Measurements from ENCODE around the gene NECAP2.
"Not testable (repeated sequence)": the region's sequence is repeated elsewhere in the genome, so short reads cannot be mapped to it uniquely, and the experiment has no call there.

DNA sequence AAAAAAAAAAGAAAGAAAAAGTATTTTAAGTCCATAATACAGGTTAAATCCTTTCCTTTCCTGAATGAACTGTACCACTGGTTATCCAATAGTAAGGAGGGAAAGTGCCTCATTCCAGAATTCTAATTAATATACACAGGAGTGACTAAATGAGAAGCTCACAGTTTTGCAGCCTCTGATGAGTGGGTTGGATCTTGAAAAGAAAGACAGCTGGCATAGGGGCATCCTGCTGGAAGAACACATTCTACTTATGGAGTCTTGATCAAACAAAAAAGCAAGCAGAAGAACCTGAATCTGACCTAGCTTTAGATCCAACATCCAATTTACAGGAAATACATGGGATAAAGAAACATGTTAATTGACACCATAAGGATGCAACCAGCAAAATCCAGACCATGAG lies 46.5 kb downstream of the NECAP2 start:
- TF ChIP-seq TAF1 (conservative IDR thresholded peaks at IDR 0.05); EGR1 (IDR thresholded peaks at IDR 0.05; ENCODE audit: low read depth in 2 of 2); RAD21 (IDR thresholded peaks at IDR 0.05); RXRA (IDR thresholded peaks at IDR 0.05); YY1 (IDR thresholded peaks at IDR 0.05); NR2F2 (IDR thresholded peaks at IDR 0.05); SP1 (IDR thresholded peaks at IDR 0.05); GABPA (IDR thresholded peaks at IDR 0.05 in 1 of 2, conservative IDR thresholded peaks at IDR 0.05 in 1 of 2); FOXA1 (IDR thresholded peaks at IDR 0.05): not testable (repeated sequence)
- TF ChIP-seq, protein P1, sequence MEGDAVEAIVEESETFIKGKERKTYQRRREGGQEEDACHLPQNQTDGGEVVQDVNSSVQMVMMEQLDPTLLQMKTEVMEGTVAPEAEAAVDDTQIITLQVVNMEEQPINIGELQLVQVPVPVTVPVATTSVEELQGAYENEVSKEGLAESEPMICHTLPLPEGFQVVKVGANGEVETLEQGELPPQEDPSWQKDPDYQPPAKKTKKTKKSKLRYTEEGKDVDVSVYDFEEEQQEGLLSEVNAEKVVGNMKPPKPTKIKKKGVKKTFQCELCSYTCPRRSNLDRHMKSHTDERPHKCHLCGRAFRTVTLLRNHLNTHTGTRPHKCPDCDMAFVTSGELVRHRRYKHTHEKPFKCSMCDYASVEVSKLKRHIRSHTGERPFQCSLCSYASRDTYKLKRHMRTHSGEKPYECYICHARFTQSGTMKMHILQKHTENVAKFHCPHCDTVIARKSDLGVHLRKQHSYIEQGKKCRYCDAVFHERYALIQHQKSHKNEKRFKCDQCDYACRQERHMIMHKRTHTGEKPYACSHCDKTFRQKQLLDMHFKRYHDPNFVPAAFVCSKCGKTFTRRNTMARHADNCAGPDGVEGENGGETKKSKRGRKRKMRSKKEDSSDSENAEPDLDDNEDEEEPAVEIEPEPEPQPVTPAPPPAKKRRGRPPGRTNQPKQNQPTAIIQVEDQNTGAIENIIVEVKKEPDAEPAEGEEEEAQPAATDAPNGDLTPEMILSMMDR (IDR thresholded peaks at IDR 0.05; ENCODE audit: low read depth, low read length, missing input control): not testable (repeated sequence)
- TF ChIP-seq, protein P2, sequence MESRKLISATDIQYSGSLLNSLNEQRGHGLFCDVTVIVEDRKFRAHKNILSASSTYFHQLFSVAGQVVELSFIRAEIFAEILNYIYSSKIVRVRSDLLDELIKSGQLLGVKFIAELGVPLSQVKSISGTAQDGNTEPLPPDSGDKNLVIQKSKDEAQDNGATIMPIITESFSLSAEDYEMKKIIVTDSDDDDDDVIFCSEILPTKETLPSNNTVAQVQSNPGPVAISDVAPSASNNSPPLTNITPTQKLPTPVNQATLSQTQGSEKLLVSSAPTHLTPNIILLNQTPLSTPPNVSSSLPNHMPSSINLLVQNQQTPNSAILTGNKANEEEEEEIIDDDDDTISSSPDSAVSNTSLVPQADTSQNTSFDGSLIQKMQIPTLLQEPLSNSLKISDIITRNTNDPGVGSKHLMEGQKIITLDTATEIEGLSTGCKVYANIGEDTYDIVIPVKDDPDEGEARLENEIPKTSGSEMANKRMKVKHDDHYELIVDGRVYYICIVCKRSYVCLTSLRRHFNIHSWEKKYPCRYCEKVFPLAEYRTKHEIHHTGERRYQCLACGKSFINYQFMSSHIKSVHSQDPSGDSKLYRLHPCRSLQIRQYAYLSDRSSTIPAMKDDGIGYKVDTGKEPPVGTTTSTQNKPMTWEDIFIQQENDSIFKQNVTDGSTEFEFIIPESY (IDR thresholded peaks at IDR 0.05): not testable (repeated sequence)
- TF ChIP-seq, protein P3, sequence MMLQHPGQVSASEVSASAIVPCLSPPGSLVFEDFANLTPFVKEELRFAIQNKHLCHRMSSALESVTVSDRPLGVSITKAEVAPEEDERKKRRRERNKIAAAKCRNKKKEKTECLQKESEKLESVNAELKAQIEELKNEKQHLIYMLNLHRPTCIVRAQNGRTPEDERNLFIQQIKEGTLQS (IDR thresholded peaks at IDR 0.05): not testable (repeated sequence)
- TF ChIP-seq, protein P4, sequence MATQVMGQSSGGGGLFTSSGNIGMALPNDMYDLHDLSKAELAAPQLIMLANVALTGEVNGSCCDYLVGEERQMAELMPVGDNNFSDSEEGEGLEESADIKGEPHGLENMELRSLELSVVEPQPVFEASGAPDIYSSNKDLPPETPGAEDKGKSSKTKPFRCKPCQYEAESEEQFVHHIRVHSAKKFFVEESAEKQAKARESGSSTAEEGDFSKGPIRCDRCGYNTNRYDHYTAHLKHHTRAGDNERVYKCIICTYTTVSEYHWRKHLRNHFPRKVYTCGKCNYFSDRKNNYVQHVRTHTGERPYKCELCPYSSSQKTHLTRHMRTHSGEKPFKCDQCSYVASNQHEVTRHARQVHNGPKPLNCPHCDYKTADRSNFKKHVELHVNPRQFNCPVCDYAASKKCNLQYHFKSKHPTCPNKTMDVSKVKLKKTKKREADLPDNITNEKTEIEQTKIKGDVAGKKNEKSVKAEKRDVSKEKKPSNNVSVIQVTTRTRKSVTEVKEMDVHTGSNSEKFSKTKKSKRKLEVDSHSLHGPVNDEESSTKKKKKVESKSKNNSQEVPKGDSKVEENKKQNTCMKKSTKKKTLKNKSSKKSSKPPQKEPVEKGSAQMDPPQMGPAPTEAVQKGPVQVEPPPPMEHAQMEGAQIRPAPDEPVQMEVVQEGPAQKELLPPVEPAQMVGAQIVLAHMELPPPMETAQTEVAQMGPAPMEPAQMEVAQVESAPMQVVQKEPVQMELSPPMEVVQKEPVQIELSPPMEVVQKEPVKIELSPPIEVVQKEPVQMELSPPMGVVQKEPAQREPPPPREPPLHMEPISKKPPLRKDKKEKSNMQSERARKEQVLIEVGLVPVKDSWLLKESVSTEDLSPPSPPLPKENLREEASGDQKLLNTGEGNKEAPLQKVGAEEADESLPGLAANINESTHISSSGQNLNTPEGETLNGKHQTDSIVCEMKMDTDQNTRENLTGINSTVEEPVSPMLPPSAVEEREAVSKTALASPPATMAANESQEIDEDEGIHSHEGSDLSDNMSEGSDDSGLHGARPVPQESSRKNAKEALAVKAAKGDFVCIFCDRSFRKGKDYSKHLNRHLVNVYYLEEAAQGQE (IDR thresholded peaks at IDR 0.05): not testable (repeated sequence)
- TF ChIP-seq, protein P5, sequence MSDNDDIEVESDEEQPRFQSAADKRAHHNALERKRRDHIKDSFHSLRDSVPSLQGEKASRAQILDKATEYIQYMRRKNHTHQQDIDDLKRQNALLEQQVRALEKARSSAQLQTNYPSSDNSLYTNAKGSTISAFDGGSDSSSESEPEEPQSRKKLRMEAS (IDR thresholded peaks at IDR 0.05): not testable (repeated sequence)
